CD4-positive, alpha-beta T cell (primary cell): Measurements from ENCODE around the gene MEF2A. TPM values are rescaled to one million over a fixed set of nuclear protein-coding genes. Genes with fewer than 3 reads are reported as not detected.
A peak's percentile ranks its signal among the peaks of the same experiment; 100 is the strongest.

ENCODE experiments used
- ATAC-seq: fragments of 200-7000 bp; cut with Tn5 transposase; one replicate; pipeline ENCODE4 v1.10.0; 2022; ENCODE audit warnings: mild to moderate bottlenecking; ENCODE audit not compliant: poor library complexity
- CTCF ChIA-PET: fragments of 350-600 bp; sonication (Branson Sonifier 250); formaldehyde crosslinking; loops from one replicate; lab custom pipeline; 2021; ENCODE audit warnings: antibody characterized with exemption, inconsistent platforms; lab: Charles Lee
- POLR2A ChIA-PET: fragments of 350-600 bp; sonication (Branson Sonifier 250); formaldehyde crosslinking; loops from one replicate; lab custom pipeline; 2021; ENCODE audit warnings: antibody characterized with exemption, inconsistent platforms; lab: Charles Lee
- DNase-seq, 14 experiments: peaks; one replicate each; pipeline ENCODE4 v3.0.0-alpha.2; 2013 to 2020; ENCODE audit warnings: mixed read lengths in 2 of 14
- H3K27ac ChIP-seq, 2 donors: one replicate each; pipeline versions ENCODE4 v1.5.1 to v1.7.0; 2013; ENCODE audit warnings: low read length in 2 of 2, low read depth in 1 of 2, mild to moderate bottlenecking in 1 of 2
- H3K27me3 ChIP-seq, 2 experiments: 1 replicate in 1 of 2; 2 replicates in 1 of 2; pipeline versions ENCODE4 v1.6.1 to v1.7.0; 2013; ENCODE audit warnings: low read length in 2 of 2, control low read depth in 1 of 2, mild to moderate bottlenecking in 1 of 2, moderate library complexity in 1 of 2; ENCODE audit not compliant: insufficient read depth in 2 of 2, control insufficient read depth in 1 of 2
- H3K36me3 ChIP-seq: one replicate; pipeline ENCODE4 v1.6.1; 2013; ENCODE audit warnings: low read length, control low read depth; ENCODE audit not compliant: insufficient read depth
- H3K4me1 ChIP-seq: one replicate; pipeline ENCODE4 v1.6.1; 2013; ENCODE audit warnings: low read length, control low read depth; ENCODE audit not compliant: insufficient read depth
- H3K4me3 ChIP-seq: one replicate; pipeline ENCODE4 v1.5.1; 2013; ENCODE audit warnings: mild to moderate bottlenecking, low read length, moderate library complexity
- H3K9me3 ChIP-seq, 2 experiments: 1 replicate in 1 of 2; 2 replicates in 1 of 2; pipeline versions ENCODE4 v1.6.1 to v1.7.0; 2013; ENCODE audit warnings: low read length in 2 of 2, mild to moderate bottlenecking in 2 of 2, control low read depth in 1 of 2, moderate library complexity in 1 of 2; ENCODE audit not compliant: control insufficient read depth in 1 of 2, insufficient read depth in 1 of 2
- H3K27ac Mint-ChIP-seq: one replicate; pipeline ENCODE4 v1.8.0; 2020; ENCODE audit warnings: mixed read lengths
- H3K27me3 Mint-ChIP-seq: one replicate; pipeline ENCODE4 v1.8.0; 2021; ENCODE audit warnings: mixed read lengths
- H3K36me3 Mint-ChIP-seq: one replicate; pipeline ENCODE4 v1.8.0; 2021; ENCODE audit warnings: low read depth, mixed read lengths
- H3K4me1 Mint-ChIP-seq: one replicate; pipeline ENCODE4 v1.8.0; 2021; ENCODE audit warnings: low read depth, mixed read lengths
- H3K4me3 Mint-ChIP-seq: one replicate; pipeline ENCODE4 v1.8.0; 2020; ENCODE audit warnings: mild to moderate bottlenecking, mixed read lengths
- H3K9me3 Mint-ChIP-seq: one replicate; pipeline ENCODE4 v1.8.0; 2020; ENCODE audit warnings: mixed read lengths
- CTCF ChIP-seq: fragments of 200-600 bp; IDR thresholded peaks from one replicate; pipeline ENCODE4 v1.8.0; 2022; ENCODE audit warnings: antibody characterized with exemption, mild to moderate bottlenecking
- intact Hi-C, 2 experiments: fragments of 100-400 bp; cut with DNase I in 1 of 2; cut with micrococcal nuclease in 1 of 2; formaldehyde crosslinking; loops; one replicate each; pipeline versions ENCODE4 v1.15.1 to v1.9.0; 2023 to 2025; cut with DNase I, micrococcal nuclease
- total RNA-seq, 174 experiments: library from RNA in 2 of 174; stranded (reverse) in 2 of 174; gene quantifications; one replicate each; pipeline ENCODE4 v1.2.3 and lab custom pipeline; 2021 to 2026

Gene MEF2A
- total RNA-seq, 2 experiments from 2014 or later, result 23.2 to 24.9 TPM

- peak in 2 of 14 experiments; percentile 16 to 37 for DNase-seq
- peak; percentile 48 for ATAC-seq
- H3K36me3 ChIP-seq, result peaks cover 12% of the 10 kb centered on the region
- H3K27me3 Mint-ChIP-seq, result no peaks in the 10 kb centered on the region
- no peak overlapping the region for H3K4me3 ChIP-seq
- H3K9me3 ChIP-seq, result no peaks in the 10 kb centered on the region
- H3K4me3 Mint-ChIP-seq, result no peak overlapping the region
- no peaks in the 10 kb centered on the region for H3K27me3 ChIP-seq
- H3K9me3 Mint-ChIP-seq, result peaks cover 2% of the 10 kb centered on the region
- intact Hi-C loops, result loop anchor here in 1 of 2 experiments (10.0 kb wide), 1 partner anchor 58 kb away; no protein-coding TSS in a partner anchor
- peaks cover 55% of the 10 kb centered on the region for H3K4me1 Mint-ChIP-seq
- peaks cover 55% of the 10 kb centered on the region for H3K36me3 Mint-ChIP-seq
- POLR2A ChIA-PET, result interaction anchor here (0.7 to 2.7 kb wide), 7 partner anchors 20 to 249 kb away, joined by 3 to 9 read pairs (median 3); partner anchors contain the start of genes LYSMD4 and MEF2A
- TF ChIP-seq CTCF, result no peak
- peaks cover 5% of the 10 kb centered on the region for H3K4me1 ChIP-seq
- peak overlapping the region; percentile 72 for H3K27ac Mint-ChIP-seq
- H3K27ac ChIP-seq, result peak overlapping the region in 1 of 2 donors; percentile 13
- CTCF ChIA-PET, result interaction anchor here (1.5 kb wide), 1 partner anchor 10 kb away, joined by 6 read pairs; no protein-coding TSS in a partner anchor
Observed at GRCh38 chr15:99682455-99682854, 116.7 kb downstream of the MEF2A start.

DNA sequence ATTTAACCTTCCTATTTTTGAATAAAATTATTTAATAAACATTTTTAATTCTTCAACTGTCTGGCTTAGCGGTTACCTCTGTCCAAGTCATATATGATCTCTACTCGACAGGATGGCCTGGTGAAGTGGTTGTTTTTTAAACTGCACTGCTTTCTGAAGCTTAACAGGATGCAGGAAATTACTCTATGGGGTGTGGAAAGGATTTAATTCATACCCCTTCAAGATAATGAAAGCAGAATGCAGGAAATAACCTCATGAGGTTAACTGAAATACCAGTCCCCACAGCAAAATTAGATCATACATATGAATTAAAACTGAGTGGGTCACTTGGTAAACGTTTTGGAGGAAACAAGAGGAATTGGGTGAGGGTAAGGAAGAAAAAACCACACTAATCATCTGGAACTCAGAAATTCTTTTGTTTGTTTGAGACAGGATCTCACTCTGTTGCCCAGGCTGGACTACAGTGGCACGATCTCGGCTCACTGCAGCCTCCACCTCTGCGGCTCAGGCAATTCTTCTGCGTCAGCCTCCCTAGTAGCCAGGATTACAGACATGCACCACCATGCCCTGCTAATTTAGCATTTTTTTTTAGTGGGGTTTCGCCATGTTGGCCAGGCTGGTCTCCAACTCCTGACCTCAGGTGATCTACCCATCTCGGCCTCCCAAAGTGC lies 117.4 kb downstream of the MEF2A start:
- Mint-ChIP-seq H3K27ac (peak overlapping the region; percentile 72), H3K4me3 (no peak overlapping the region), H3K36me3 (peaks cover 55% of the 10 kb centered on the region), H3K27me3 (no peaks in the 10 kb centered on the region), H3K9me3 (peaks cover 2% of the 10 kb centered on the region), H3K4me1 (peaks cover 55% of the 10 kb centered on the region)
- Histone ChIP-seq H3K9me3 (no peaks in the 10 kb centered on the region), H3K4me3 (no peak overlapping the region), H3K36me3 (peaks cover 11% of the 10 kb centered on the region), H3K27ac (peak overlapping the region; percentile 4 to 13), H3K27me3 (no peaks in the 10 kb centered on the region), H3K4me1 (peaks cover 5% of the 10 kb centered on the region)
- CTCF ChIA-PET, result interaction anchor here (1.5 kb wide), 1 partner anchor 10 kb away, joined by 6 read pairs; no protein-coding TSS in a partner anchor
- POLR2A ChIA-PET, result interaction anchor here (0.7 to 2.7 kb wide), 6 partner anchors 19 to 250 kb away, joined by 3 to 9 read pairs (median 4); partner anchors contain the start of genes LYSMD4 and MEF2A
- no peak for TF ChIP-seq CTCF
- intact Hi-C loops, result loop anchor here in 1 of 2 experiments (10.0 kb wide), 1 partner anchor 58 kb away; no protein-coding TSS in a partner anchor
- DNase-seq, result peak in 3 of 14 experiments; percentile 4 to 64 (median 10)
- peak; percentile 61 for ATAC-seq

DNA sequence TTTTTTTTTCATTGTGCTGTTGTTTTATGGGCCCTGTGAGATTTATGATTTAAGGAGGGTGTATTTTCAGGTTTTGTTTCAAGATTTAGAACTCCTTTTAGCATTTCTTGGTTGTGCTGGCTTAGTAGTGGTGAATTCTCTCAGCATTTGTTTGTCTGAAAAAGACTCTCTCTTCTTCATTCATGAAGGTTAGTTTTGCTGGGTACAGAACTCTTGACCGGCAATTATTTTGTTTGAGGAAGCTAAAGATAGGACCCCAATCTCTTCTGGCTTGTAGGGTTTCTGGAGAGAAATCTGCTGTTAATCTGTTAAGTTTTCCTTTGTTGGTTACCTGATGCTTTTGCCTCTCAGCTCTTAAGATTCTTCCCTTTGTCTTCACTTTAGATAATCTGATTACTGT lies 120.5 kb downstream of the MEF2A start:
- H3K27ac ChIP-seq, result no peak overlapping the region
- peaks cover 14% of the 10 kb centered on the region for H3K36me3 ChIP-seq
- Mint-ChIP-seq H3K27me3 (no peaks in the 10 kb centered on the region), H3K27ac (no peak overlapping the region), H3K9me3 (peaks cover 2% of the 10 kb centered on the region), H3K36me3 (peaks cover 71% of the 10 kb centered on the region), H3K4me1 (peaks cover 50% of the 10 kb centered on the region), H3K4me3 (no peak overlapping the region)
- intact Hi-C loops, result loop anchor here in 1 of 2 experiments (10.0 kb wide), 1 partner anchor 61 kb away; no protein-coding TSS in a partner anchor
- H3K4me3 ChIP-seq, result no peak overlapping the region
- POLR2A ChIA-PET, result no interaction called here
- H3K9me3 ChIP-seq, result no peaks in the 10 kb centered on the region
- no peak for DNase-seq
- TF ChIP-seq CTCF, result no peak
- no peaks in the 10 kb centered on the region for H3K27me3 ChIP-seq
- peaks cover 5% of the 10 kb centered on the region for H3K4me1 ChIP-seq
- CTCF ChIA-PET, result no interaction called here
- ATAC-seq, result no peak
